H1 (cell line): ENCODE measurements around the gene FFAR2. TPM values are rescaled to one million over a fixed set of nuclear protein-coding genes. Genes with fewer than 3 reads are reported as not detected.
A peak's percentile ranks its signal among the peaks of the same experiment; 100 is the strongest.

Experiments used
- CTCF ChIA-PET: fragments of 300-600 bp; sonication (Branson Sonifier 250); formaldehyde crosslinking; loops from one replicate; lab custom pipeline; 2021; ENCODE audit not compliant: partially characterized antibody; lab: Charles Lee
- POLR2A ChIA-PET: fragments of 300-600 bp; sonication (Branson Sonifier 250); formaldehyde crosslinking; loops from one replicate; lab custom pipeline; 2021; ENCODE audit warnings: inconsistent platforms; ENCODE audit not compliant: partially characterized antibody; lab: Charles Lee
- DNase-seq, 2 experiments: peaks; one replicate each; pipeline versions ENCODE4 v3.0.0 to v3.0.0-alpha.2; 2010 to 2022; ENCODE audit warnings: low spot score in 2 of 2, low read depth in 1 of 2, mixed read lengths in 1 of 2
- FAIRE-seq: peaks from 2 replicates; lab custom pipeline; 2011; peaks lifted over from hg19 to GRCh38; lab: Jason Lieb, UNC
- H2AFZ ChIP-seq: 2 replicates; pipeline ENCODE4 v1.8.1; 2012; ENCODE audit warnings: low read length, inconsistent platforms
- H2AK5ac ChIP-seq: 2 replicates; pipeline ENCODE4 v1.6.1; 2013; ENCODE audit warnings: low read depth, low read length
- H2BK120ac ChIP-seq: replicated peaks from 2 replicates; pipeline ENCODE3; 2013; ENCODE audit warnings: low read depth, low read length, inconsistent platforms
- H2BK12ac ChIP-seq: 2 replicates; pipeline ENCODE4 v1.6.1; 2013; ENCODE audit warnings: low read depth, low read length
- H2BK15ac ChIP-seq: 2 replicates; pipeline ENCODE4 v1.6.1; 2013; ENCODE audit warnings: low read length
- H2BK20ac ChIP-seq: 2 replicates; pipeline ENCODE4 v1.6.1; 2013; ENCODE audit warnings: low read length
- H2BK5ac ChIP-seq: 2 replicates; pipeline ENCODE4 v1.6.1; 2013; ENCODE audit warnings: low read depth, low read length
- H3K14ac ChIP-seq: 2 replicates; pipeline ENCODE4 v1.6.1; 2013; ENCODE audit warnings: inconsistent platforms; ENCODE audit not compliant: insufficient read length
- H3K18ac ChIP-seq: 2 replicates; pipeline ENCODE4 v1.6.1; 2013; ENCODE audit warnings: low read length; ENCODE audit errors: extremely low read depth
- H3K23ac ChIP-seq: 2 replicates; pipeline ENCODE4 v1.6.1; 2013; ENCODE audit warnings: inconsistent platforms; ENCODE audit not compliant: insufficient read length
- H3K23me2 ChIP-seq: 2 replicates; pipeline ENCODE4 v1.6.1; 2013; ENCODE audit warnings: low read depth, low read length
- H3K27ac ChIP-seq: 2 replicates; pipeline ENCODE4 v1.6.1; 2011; ENCODE audit warnings: low read depth, low read length, inconsistent platforms
- H3K27me3 ChIP-seq, 4 experiments: replicated peaks in 1 of 4; 1 replicate in 1 of 4; 2 replicates in 3 of 4; pipeline versions ENCODE4 v1.6.1 to v1.8.1; 2011 to 2013; ENCODE audit warnings: low read length in 3 of 4, mild to moderate bottlenecking in 3 of 4, inconsistent platforms in 2 of 4, mixed read lengths in 2 of 4, moderate library complexity in 1 of 4; ENCODE audit not compliant: control insufficient read depth in 3 of 4, insufficient read depth in 3 of 4; ENCODE audit errors: extremely low read depth in 1 of 4
- H3K36me3 ChIP-seq, 4 experiments: 2 replicates each; pipeline versions ENCODE4 v1.6.1 to v1.8.1; 2011 to 2013; ENCODE audit warnings: mild to moderate bottlenecking in 4 of 4, low read length in 3 of 4, moderate library complexity in 2 of 4, control low read depth in 1 of 4, inconsistent platforms in 1 of 4; ENCODE audit not compliant: insufficient read depth in 4 of 4, control insufficient read depth in 2 of 4
- H3K4ac ChIP-seq: replicated peaks from 2 replicates; pipeline ENCODE3; 2013; ENCODE audit warnings: low read length, low read depth, mixed read lengths, inconsistent platforms; ENCODE audit not compliant: insufficient read length
- H3K4me1 ChIP-seq, 4 experiments: replicated peaks in 1 of 4; 1 replicate in 1 of 4; 2 replicates in 3 of 4; pipeline versions ENCODE4 v1.6.1 to v1.8.1; 2011 to 2013; ENCODE audit warnings: low read length in 3 of 4, inconsistent platforms in 2 of 4, mixed read lengths in 1 of 4; ENCODE audit not compliant: insufficient read depth in 4 of 4, control insufficient read depth in 3 of 4
- H3K4me2 ChIP-seq, 2 experiments: 2 replicates each; pipeline versions ENCODE4 v1.6.1 to v1.8.1; 2011 to 2013; ENCODE audit warnings: low read depth in 2 of 2, low read length in 2 of 2, control low read depth in 1 of 2, inconsistent platforms in 1 of 2, mild to moderate bottlenecking in 1 of 2; ENCODE audit not compliant: insufficient read depth in 1 of 2
- H3K4me3 ChIP-seq, 4 experiments: fragments of 200-600, 300-600 bp in 1 of 4; sonication (generic), shearing (Covaris generic), sonication (Bioruptor Twin) in 1 of 4; 2 replicates each; pipeline versions ENCODE4 v1.5.1 to v1.8.1; 2011 to 2016; ENCODE audit warnings: low read length in 4 of 4, low read depth in 3 of 4, control low read depth in 2 of 4, inconsistent platforms in 2 of 4, mild to moderate bottlenecking in 2 of 4, mixed read lengths in 1 of 4, moderate library complexity in 1 of 4; ENCODE audit not compliant: insufficient read depth in 2 of 4; ENCODE audit errors: extremely low read depth in 1 of 4
- H3K56ac ChIP-seq: replicated peaks from 2 replicates; pipeline ENCODE3; 2013; ENCODE audit warnings: low read depth, mild to moderate bottlenecking, mixed read lengths, low read length, inconsistent platforms; ENCODE audit not compliant: insufficient read length
- H3K79me1 ChIP-seq: 2 replicates; pipeline ENCODE4 v1.6.1; 2013; ENCODE audit warnings: low read depth, low read length, control low read depth
- H3K79me2 ChIP-seq, 2 experiments: 2 replicates each; pipeline versions ENCODE4 v1.6.1 to v1.8.1; 2012 to 2013; ENCODE audit warnings: low read length in 2 of 2, mild to moderate bottlenecking in 2 of 2, inconsistent platforms in 1 of 2; ENCODE audit not compliant: insufficient read depth in 2 of 2, control insufficient read depth in 1 of 2
- H3K9ac ChIP-seq, 4 experiments: replicated peaks in 1 of 4; 1 replicate in 1 of 4; 2 replicates in 3 of 4; pipeline versions ENCODE4 v1.6.1 to v1.8.1; 2011 to 2013; ENCODE audit warnings: low read depth in 3 of 4, low read length in 3 of 4, control low read depth in 2 of 4, mild to moderate bottlenecking in 2 of 4, moderate library complexity in 2 of 4, inconsistent platforms in 1 of 4; ENCODE audit errors: extremely low read depth in 1 of 4
- H3K9me3 ChIP-seq, 2 experiments: 2 replicates each; pipeline versions ENCODE4 v1.6.1 to v1.8.1; 2012 to 2013; ENCODE audit warnings: mild to moderate bottlenecking in 2 of 2, moderate library complexity in 2 of 2, control low read depth in 1 of 2, inconsistent platforms in 1 of 2, low read depth in 1 of 2, low read length in 1 of 2, mixed read lengths in 1 of 2; ENCODE audit not compliant: insufficient read depth in 2 of 2
- H4K20me1 ChIP-seq, 2 experiments: replicated peaks in 1 of 2; 2 replicates each; pipeline versions ENCODE3 to v1.8.1; 2011 to 2013; ENCODE audit warnings: inconsistent platforms in 2 of 2, low read length in 2 of 2, mild to moderate bottlenecking in 1 of 2; ENCODE audit not compliant: insufficient read depth in 2 of 2, control insufficient read depth in 1 of 2
- H4K5ac ChIP-seq: 2 replicates; pipeline ENCODE4 v1.6.1; 2013; ENCODE audit warnings: low read length, low read depth, mixed read lengths, inconsistent platforms; ENCODE audit not compliant: insufficient read length
- H4K8ac ChIP-seq: 2 replicates; pipeline ENCODE4 v1.8.0; 2013; ENCODE audit warnings: mild to moderate bottlenecking, moderate library complexity, low read length, inconsistent platforms; ENCODE audit not compliant: insufficient read depth; ENCODE audit errors: extremely low read depth
- H4K91ac ChIP-seq: replicated peaks from 2 replicates; pipeline ENCODE3; 2013; ENCODE audit warnings: low read length, mixed read lengths, inconsistent platforms; ENCODE audit not compliant: insufficient read length
- KDM1A ChIP-seq: fragments of 200-600, 300-600 bp; sonication (generic); IDR thresholded peaks from 2 replicates; pipeline ENCODE4 v1.7.1; 2016; ENCODE audit warnings: mild to moderate bottlenecking, low read length, borderline replicate concordance
- NANOG ChIP-seq: IDR thresholded peaks from 2 replicates; pipeline ENCODE4 v1.6.1; 2011; ENCODE audit warnings: low read length, low read depth, mild to moderate bottlenecking, inconsistent platforms; ENCODE audit not compliant: insufficient read depth, poor library complexity, severe bottlenecking
- WGBS, 2 experiments: shearing (Covaris generic) in 1 of 2; methylation state at CpG; one replicate each; pipeline versions ENCODE4 v1.1.6 to v1.1.7; 2013 to 2015; ENCODE audit warnings: low lambda C conversion rate in 2 of 2, mixed read lengths in 2 of 2, inconsistent platforms in 1 of 2, low coverage in 1 of 2, missing lambda C conversion rate in 1 of 2; ENCODE audit not compliant: insufficient replicate concordance in 2 of 2, insufficient coverage in 1 of 2, insufficient read length in 1 of 2; ENCODE audit errors: extremely low coverage in 1 of 2, missing lambda C conversion rate in 1 of 2; 5-methylcytosine and 5-hydroxymethylcytosine counted together
- polyA plus RNA-seq, 7 experiments: library from polyadenylated mRNA; depleted of rRNA in 3 of 7; stranded (reverse) in 5 of 7; unstranded in 2 of 7; fragments of >200 nt in 5 of 7; fragments of 200-250 nt in 2 of 7; gene quantifications; 1 replicate in 5 of 7; 2 replicates in 1 of 7; 4 replicates in 1 of 7; pipeline versions ENCODE4 v1.2.1 to v1.2.3, GENCODE V29; 2011 to 2013; ENCODE audit warnings: missing spikeins in 2 of 7, mixed read lengths in 2 of 7
- total RNA-seq: library from RNA; stranded (reverse); fragmentation: NEBNext Ultra II Directional; extraction: Animal tissue kit (Norgen Biotek cat#: 25700); gene quantifications from 2 replicates; pipeline ENCODE4 v1.2.1, GENCODE V29; 2021

FFAR2 gene
- total and polyA plus RNA-seq, 2 of the 8 experiments (the other 6 are each of a cell fraction or from before 2014, with no cell fraction given) = not detected

DNA sequence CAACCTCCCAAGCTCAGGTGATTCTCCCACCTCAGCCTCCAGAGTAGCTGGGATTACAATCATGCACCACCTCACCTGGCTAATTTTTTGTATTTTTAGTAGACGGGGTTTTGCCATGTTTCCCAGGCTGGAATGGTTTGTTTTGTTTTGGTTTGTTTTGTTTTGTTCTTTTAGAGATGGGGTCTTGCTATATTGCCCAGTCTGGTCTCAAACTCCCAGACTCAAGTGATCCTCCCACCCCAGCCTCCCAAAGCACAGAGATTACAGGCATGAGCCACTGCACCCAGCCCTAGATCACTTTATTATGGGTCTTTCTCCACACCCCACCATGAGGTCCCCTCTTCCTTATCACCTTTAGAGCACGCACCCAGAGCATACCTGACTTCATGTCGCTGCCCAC, 50.2 kb downstream of the FFAR2 start:
- no peak overlapping the region for H3K56ac ChIP-seq
- 88% methylated on average over 3 of the region's 3 CpGs; no CpG with 5 or more reads in 1 of the 2 experiments for WGBS, 2 experiments
- no peaks in the 10 kb centered on the region for H3K79me1 ChIP-seq
- TF ChIP-seq NANOG (no peak), KDM1A (peak; percentile 23; the same call in 1 of the 2 replicates)
- no peak overlapping the region for H4K91ac ChIP-seq
- H3K23ac ChIP-seq = no peak overlapping the region
- H3K4me2 ChIP-seq = no peak overlapping the region
- H3K14ac ChIP-seq = no peak overlapping the region
- POLR2A ChIA-PET = interaction anchor here (0.6 to 4.1 kb wide), 7 partner anchors 9 to 217 kb away, joined by 3 to 110 read pairs (median 4); partner anchors contain the start of gene CD22
- CTCF ChIA-PET = interaction anchor here (0.7 to 2.2 kb wide), 9 partner anchors 9 to 231 kb away, joined by 3 to 15 read pairs (median 4); no protein-coding TSS in a partner anchor
- H2AK5ac ChIP-seq = no peak overlapping the region
- no peak for DNase-seq
- no peak overlapping the region; a peak in 2 of 7 replicates for H3K9ac ChIP-seq
- H3K27me3 ChIP-seq = no peaks in the 10 kb centered on the region
- H3K4me3 ChIP-seq = no peak overlapping the region
- peaks cover 0 to 5% (median 3%) of the 10 kb centered on the region in 4 experiments; a peak in 3 of 7 replicates for H3K4me1 ChIP-seq
- H3K4ac ChIP-seq = no peak overlapping the region
- H3K23me2 ChIP-seq = no peaks in the 10 kb centered on the region
- 0 out of 2 replicates have a peak overlapping the region, but pooled peaks have one; percentile 8 for H4K8ac ChIP-seq
- no peak overlapping the region for H3K27ac ChIP-seq
- no peak overlapping the region for H2AFZ ChIP-seq
- no peak overlapping the region for H2BK15ac ChIP-seq
- H4K20me1 ChIP-seq = peaks cover 2 to 17% of the 10 kb centered on the region in 2 experiments
- no peak overlapping the region for H2BK12ac ChIP-seq
- no peak for FAIRE-seq
- no peaks in the 10 kb centered on the region for H3K79me2 ChIP-seq
- no peak overlapping the region for H4K5ac ChIP-seq
- H3K18ac ChIP-seq = no peak overlapping the region
- no peak overlapping the region for H2BK120ac ChIP-seq
- H3K9me3 ChIP-seq = no peaks in the 10 kb centered on the region
- H2BK5ac ChIP-seq = no peak overlapping the region
- no peak overlapping the region for H2BK20ac ChIP-seq
- peaks cover 11 to 45% (median 32%) of the 10 kb centered on the region in 4 experiments for H3K36me3 ChIP-seq
